ENCODE data around the gene CASP4. TPM values are rescaled to one million over a fixed set of nuclear protein-coding genes. Genes with fewer than 3 reads are reported as not detected.
A peak's percentile ranks its signal among the peaks of the same experiment; 100 is the strongest.

The CASP4 gene
- 0.35 TPM in 1 of 2 replicates, not detected in the other for total RNA-seq (2014; rRNA removed; shearing (Covaris generic))
- not detected in 2 replicates for polyA plus RNA-seq (2016; fragmentation: Nextera tagmentation; extraction: Ambion mirVana)
- long read RNA-seq = 0 reads

GRCh38 chr11:104968355-104968855 is at the start of gene CASP4:
CASP4 (minus strand) TSS chr11:104968574; CDS start chr11:104968525, 49 bp downstream.
- H3K27me3 ChIP-seq (ENCODE audit: insufficient read depth) = no peaks in the 10 kb centered on the region
- peak within 1 kb of the TSS; percentile 97 for H2AFZ ChIP-seq
- TF ChIP-seq ZNF114 (CRISPR knock-in tag; IDR thresholded peaks at IDR 0.05) (no peak), ETS1 (IDR thresholded peaks at IDR 0.05) (no peak), STAT1 (IDR thresholded peaks at IDR 0.05; ENCODE audit: unreplicated experiment) (no peak), CREB1 (CRISPR knock-in tag; IDR thresholded peaks at IDR 0.05; ENCODE audit: low read depth) (no peak), ZNF331 (CRISPR knock-in tag; IDR thresholded peaks at IDR 0.05; ENCODE audit: low read depth) (no peak), CTCF (conservative IDR thresholded peaks at IDR 0.05; ENCODE audit: low read depth in 2 of 2) (no peak), EZH2 (IDR thresholded peaks at IDR 0.05; ENCODE audit: low read depth, unreplicated experiment) (no peak), ZNF462 (CRISPR knock-in tag; IDR thresholded peaks at IDR 0.05) (no peak), JUNB (IDR thresholded peaks at IDR 0.05; ENCODE audit: unreplicated experiment) (no peak), NANOG (IDR thresholded peaks at IDR 0.05; ENCODE audit: borderline replicate concordance) (no peak), POLR2AphosphoS5 (IDR thresholded peaks at IDR 0.05; ENCODE audit: low read depth) (no peak), REST (IDR thresholded peaks at IDR 0.05; ENCODE audit: unreplicated experiment) (no peak), EZH2phosphoT487 (IDR thresholded peaks at IDR 0.05; ENCODE audit: unreplicated experiment) (no peak)
- ATAC-seq (no peak), DNase-seq (ENCODE audit: low spot score) (no peak)
- H3F3A ChIP-seq (replicated peaks; ENCODE audit: low read depth) = no peaks in the 10 kb centered on the region
- no peak within 1 kb of the TSS for H3K4me3 Mint-ChIP-seq
- H3K4me2 ChIP-seq = no peak within 1 kb of the TSS
- H3K27ac Mint-ChIP-seq = no peak within 1 kb of the TSS
- no peaks in the 10 kb centered on the region for H3K79me2 ChIP-seq (replicated peaks; ENCODE audit: insufficient read depth)
- H3K36me3 Mint-ChIP-seq (ENCODE audit: low read depth) = peaks cover 42% of the 10 kb centered on the region
- peaks cover 6% of the 10 kb centered on the region; the same call in 2 of the 3 replicates for H3K4me1 Mint-ChIP-seq
- peaks cover 4% of the 10 kb centered on the region; the same call in 1 of the 2 replicates for H3K36me3 ChIP-seq (ENCODE audit: insufficient read depth)
- H3K27me3 Mint-ChIP-seq (ENCODE audit: insufficient read depth, low read depth, poor library complexity) = peaks cover 3% of the 10 kb centered on the region
- 0 out of 2 replicates have a peak, but pooled peaks cover 4% of the 10 kb centered on the region for H3K4me1 ChIP-seq (ENCODE audit: insufficient read depth)
- no peaks in the 10 kb centered on the region for H4K20me1 ChIP-seq (replicated peaks; ENCODE audit: insufficient read depth)
- peaks cover 38% of the 10 kb centered on the region for H3K9me3 Mint-ChIP-seq
- no peak within 1 kb of the TSS for H3K27ac ChIP-seq (ENCODE audit: low read depth)
- no peak within 1 kb of the TSS for H3K4me3 ChIP-seq
- H3K9me2 ChIP-seq (ENCODE audit: insufficient read depth) = no peaks in the 10 kb centered on the region; the same call in 1 of the 2 replicates

Measured in GM23338 (cell line).